GM10266 (cell line): Measurements from ENCODE around the gene HNRNPUL2.
"Not testable (repeated sequence)": the region's sequence is repeated elsewhere in the genome, so short reads cannot be mapped to it uniquely, and the experiment has no call there.

Experiments
- DNase-seq: peaks from one replicate; pipeline ENCODE4 v3.0.0; 2012; ENCODE audit errors: extremely low spot score
- TF ChIP-seq, protein P1 (sequence below): IDR thresholded peaks from 2 replicates; pipeline ENCODE4 v1.5.1; 2012; ENCODE audit warnings: mild to moderate bottlenecking, low read depth; ENCODE audit not compliant: control insufficient read depth, insufficient read depth; ENCODE audit errors: missing control alignments

The HNRNPUL2 gene

DNA sequence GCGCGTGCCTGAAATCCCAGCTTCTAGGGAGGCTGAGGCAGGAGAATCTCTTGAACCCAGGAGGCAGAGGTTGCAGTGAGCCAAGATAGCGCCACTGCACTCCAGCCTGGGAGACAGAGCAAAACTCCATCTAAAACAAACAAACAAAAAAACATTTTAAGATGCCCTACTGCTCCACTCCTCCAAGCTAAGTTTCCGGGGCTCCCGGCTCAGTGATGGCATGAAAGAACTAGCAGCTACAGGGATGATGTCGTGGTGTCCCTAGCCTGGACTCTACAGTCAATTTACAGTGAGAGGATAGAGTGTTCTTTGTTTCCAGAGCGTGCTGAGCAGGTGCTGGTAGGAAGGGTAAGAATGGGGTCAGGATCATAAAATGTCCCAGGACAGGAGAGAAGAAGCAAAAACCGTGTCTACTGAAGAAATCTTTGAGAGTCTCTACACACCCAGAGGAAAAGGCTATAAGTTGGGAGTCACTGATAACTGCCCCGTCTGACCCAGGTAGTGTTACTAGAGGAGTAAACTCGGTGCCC is 27.9 kb upstream of the HNRNPUL2 start:
- no peak for DNase-seq
- TF ChIP-seq, protein P1, sequence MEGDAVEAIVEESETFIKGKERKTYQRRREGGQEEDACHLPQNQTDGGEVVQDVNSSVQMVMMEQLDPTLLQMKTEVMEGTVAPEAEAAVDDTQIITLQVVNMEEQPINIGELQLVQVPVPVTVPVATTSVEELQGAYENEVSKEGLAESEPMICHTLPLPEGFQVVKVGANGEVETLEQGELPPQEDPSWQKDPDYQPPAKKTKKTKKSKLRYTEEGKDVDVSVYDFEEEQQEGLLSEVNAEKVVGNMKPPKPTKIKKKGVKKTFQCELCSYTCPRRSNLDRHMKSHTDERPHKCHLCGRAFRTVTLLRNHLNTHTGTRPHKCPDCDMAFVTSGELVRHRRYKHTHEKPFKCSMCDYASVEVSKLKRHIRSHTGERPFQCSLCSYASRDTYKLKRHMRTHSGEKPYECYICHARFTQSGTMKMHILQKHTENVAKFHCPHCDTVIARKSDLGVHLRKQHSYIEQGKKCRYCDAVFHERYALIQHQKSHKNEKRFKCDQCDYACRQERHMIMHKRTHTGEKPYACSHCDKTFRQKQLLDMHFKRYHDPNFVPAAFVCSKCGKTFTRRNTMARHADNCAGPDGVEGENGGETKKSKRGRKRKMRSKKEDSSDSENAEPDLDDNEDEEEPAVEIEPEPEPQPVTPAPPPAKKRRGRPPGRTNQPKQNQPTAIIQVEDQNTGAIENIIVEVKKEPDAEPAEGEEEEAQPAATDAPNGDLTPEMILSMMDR: no peak

DNA sequence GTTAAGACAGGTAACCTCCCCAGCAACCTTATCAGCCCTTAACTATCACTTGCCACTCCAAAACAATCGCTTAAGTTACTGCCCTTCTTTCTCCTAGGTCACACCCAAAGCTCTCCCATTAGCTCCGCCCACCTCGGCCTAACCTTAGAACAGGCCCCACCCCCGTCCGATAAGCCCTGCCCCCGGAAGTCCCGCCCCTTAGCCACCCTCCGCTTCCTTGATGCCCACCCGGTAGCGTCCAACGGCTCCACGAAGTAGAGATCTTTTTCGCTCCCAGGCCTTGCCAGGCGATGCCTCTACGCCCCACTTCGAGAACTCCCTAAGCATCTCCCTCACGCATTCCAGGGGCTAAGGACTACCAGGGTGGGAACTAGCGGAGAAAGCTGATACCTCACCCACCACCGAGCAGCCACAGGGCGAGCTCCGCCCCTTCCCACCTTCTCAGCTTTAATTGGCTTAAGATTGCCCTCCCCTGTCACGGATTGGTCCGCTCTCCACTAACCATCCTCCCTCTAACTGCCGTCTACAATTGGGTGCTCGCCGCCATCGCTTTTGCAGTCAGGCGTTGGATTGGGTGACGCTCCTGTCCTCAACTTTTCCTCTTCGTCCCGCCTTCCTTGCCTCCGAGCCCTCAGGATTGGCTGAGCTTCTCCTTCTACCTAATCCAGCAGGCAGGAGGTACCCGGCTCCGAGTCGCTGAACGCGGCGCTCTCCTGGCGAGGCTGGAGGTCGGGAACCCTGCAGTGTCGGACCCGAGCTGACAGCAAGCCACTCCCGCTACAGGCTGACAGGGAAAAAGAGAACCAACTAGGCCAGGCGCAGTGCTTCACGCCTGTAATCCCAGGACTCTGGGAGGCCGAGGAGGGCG is 26.7 kb upstream of the HNRNPUL2 start, which contains the start of gene ZBTB3:
Gene ZBTB3 (minus strand): TSS at position 425 of the 868 bp plus-strand sequence. CDS start 496 bp downstream, outside the sequence.
- TF ChIP-seq, protein P1: no peak

GRCh38 chr11:62752994-62753735 is 25.9 kb upstream of the HNRNPUL2 start:
- no peak for DNase-seq
- TF ChIP-seq, protein P1: no peak

More for the DNA sequence above, 26.7 kb upstream of the HNRNPUL2 start, which contains the start of gene ZBTB3:
- peak; percentile 90 for DNase-seq

GRCh38 chr11:62752177-62752785 is 25.0 kb upstream of the HNRNPUL2 start:
- TF ChIP-seq, protein P1: no peak
- no peak for DNase-seq

GRCh38 chr11:62749931-62750330 is 22.7 kb upstream of the HNRNPUL2 start:
- DNase-seq: not testable (repeated sequence)

DNA sequence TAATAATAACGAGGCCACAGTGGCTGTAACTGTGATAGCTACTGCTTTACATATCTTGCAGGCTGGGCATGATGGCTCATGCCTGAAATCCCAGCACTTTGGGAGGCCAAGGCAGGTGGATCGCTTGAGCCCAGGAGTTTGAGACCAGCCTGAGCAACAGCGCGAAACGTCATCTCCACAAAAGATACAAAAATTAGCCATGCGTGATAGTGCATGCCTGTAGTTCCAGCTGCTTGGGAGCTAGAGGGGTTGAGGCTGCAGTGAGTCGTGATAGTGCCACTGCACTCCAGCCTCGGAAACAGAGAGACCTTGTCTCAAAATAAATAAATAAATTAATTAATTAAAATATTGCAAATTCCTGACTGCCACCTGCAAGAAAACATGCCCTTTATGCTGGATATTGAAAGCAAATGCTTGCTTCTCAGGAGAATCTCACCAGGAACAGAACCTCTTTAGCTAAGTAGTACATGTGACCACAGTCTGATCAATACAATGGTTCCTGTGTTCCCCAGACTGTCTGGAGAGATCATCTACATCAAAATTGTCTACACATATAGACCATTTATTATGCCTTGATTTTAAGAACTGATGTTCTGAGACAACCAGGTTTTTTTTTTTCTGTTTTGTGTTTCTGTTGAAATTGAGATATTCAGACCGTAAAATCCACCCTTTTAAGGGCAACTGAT is 20.4 kb upstream of the HNRNPUL2 start:
- no peak for DNase-seq
- TF ChIP-seq, protein P1: no peak

- DNase-seq: no peak
- TF ChIP-seq, protein P1: no peak
Observed at GRCh38 chr11:62737196-62737595, 9.9 kb upstream of the HNRNPUL2 start.
